HG03039 (cell line): ENCODE results near the gene BMP8A.
"Not testable (repeated sequence)": the region's sequence is repeated elsewhere in the genome, so short reads cannot be mapped to it uniquely, and the experiment has no call there.

ENCODE experiments used
- ATAC-seq: cut with Tn5 transposase; IDR thresholded peaks from one replicate; pipeline ENCODE4 v1.9.1; 2021; ENCODE audit warnings: mild to moderate bottlenecking, moderate library complexity; ENCODE audit not compliant: unreplicated experiment

Gene BMP8A

DNA sequence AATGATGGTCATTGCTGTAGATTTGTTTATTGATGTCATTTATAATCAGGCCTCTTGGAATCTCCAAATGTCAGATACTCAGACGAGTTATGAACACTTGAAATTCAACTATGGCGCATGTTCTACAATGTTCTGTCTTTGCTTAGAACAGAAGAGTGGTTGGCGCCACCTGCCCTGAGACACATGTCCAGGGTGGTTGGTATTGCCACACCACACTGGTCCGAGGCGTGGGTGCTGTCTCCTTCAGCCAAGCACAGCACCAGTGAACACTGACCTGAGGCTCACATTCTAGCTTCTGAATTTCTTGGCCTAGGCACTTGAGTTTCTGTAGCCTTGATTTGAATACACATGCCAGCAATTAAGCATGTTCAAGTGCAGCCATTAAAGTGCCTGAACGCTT, 10.1 kb upstream of the BMP8A start:
- ATAC-seq: no peak

GRCh38 chr1:39483276-39483675, 8.2 kb upstream of the BMP8A start:
- ATAC-seq: no peak

DNA sequence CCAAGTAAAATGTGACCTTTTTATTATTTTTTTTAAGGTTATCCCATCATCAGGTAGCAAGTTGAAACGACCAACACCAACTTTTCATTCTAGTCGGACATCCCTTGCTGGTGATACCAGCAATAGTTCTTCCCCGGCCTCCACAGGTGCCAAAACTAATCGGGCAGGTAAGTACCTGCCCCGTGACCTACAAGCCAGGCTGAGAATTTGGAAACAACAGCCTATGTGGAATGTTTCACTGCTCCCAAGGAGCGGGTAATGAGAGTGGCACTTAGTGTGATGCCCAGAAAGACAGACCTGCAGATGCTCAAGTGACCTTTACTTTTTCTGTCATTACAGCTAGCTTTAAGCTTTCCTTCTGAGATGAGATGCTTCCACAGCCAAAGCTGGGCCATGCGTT, 6.9 kb upstream of the BMP8A start:
- ATAC-seq: no peak

DNA sequence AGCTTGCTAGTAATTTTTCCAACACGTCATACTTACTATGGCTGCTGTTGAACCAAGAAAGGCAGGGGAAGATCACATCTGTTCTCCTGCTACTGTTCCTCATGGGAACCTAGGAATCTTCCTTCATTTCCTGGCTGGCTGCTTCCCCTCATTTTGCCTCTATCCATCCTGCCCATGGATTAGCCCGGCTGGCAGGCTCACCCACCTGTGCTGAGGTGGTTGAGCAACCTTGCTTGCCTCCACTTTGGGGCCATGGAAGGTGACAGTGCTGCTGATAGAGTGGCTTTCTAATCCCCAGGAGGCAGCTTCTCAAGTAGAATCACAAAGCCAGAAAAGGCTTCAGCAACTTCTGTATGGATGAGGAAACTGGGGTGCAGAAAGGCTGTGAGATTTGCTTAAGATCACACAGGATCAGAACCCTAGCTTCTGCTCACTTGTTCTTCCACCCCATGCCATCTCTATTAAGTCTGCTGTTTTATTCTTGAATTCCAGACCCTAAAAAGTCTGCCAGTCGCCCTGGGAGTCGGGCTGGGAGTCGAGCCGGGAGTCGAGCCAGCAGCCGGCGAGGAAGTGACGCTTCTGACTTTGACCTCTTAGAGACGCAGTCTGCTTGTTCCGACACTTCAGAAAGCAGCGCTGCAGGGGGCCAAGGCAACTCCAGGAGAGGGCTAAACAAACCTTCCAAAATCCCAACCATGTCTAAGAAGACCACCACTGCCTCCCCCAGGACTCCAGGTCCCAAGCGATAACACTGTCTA, 6.2 kb upstream of the BMP8A start:
- no peak for ATAC-seq

DNA sequence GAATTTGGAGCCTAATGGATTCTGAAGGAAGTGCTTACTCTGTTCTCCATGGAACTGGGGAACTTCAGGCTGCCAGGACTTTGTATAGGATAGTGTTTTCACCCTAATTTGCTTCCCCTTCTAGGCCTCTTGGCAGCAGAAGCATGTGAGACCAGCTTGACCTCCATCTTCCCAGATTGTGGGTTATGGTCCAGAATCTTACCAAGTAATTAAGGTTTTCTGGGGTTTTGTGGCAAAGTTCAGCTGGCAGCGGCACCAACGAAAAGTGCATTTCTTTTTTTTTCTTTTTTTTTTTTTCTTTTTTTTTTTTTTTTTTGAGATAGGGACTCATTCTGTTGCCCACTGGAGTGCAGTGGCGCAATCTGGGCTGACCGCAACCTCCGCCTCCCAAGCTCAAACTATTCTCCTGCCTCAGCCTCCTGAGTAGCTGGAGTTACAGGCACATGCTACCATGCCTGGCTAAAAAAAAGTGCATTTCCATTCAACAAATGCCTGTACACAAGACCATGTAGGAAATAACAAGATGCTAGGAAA, 3.4 kb upstream of the BMP8A start:
- no peak for ATAC-seq

DNA sequence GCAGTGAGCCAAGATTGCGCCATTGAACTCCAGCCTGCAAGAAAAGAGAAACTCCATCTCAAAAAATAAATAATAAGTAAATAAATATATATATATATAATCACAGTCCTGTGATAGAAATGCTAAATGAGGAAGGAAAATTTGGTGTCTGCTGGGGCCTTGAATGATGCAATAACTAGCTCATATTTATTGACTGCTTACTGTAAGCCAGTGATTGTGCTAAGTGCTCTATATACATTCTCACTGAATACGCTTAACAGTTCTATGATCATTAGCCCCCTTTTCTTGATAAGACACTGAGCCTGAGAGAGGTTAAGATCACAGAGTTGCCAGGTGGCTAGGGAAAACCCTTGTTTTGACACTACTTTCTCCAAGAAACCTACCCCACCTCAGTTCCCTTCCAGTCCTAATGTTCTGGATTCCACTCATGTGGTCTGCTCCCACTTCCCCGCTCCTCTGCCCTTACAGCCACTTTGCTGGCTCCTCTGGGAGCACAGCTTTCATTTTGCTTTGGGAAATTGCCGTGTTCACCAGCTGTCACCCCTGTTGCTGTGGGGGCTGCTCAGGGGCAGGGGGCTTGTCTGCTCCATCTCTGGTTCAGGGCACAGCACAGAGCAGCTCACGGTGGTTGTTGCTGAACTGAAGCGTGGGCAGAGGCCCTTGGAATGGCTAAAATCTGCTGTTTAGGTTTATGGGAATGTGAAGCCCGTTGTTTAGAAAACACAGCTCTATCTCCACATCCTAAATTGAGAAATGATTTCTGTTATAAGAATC, 2.5 kb upstream of the BMP8A start:
- no peak for ATAC-seq

DNA sequence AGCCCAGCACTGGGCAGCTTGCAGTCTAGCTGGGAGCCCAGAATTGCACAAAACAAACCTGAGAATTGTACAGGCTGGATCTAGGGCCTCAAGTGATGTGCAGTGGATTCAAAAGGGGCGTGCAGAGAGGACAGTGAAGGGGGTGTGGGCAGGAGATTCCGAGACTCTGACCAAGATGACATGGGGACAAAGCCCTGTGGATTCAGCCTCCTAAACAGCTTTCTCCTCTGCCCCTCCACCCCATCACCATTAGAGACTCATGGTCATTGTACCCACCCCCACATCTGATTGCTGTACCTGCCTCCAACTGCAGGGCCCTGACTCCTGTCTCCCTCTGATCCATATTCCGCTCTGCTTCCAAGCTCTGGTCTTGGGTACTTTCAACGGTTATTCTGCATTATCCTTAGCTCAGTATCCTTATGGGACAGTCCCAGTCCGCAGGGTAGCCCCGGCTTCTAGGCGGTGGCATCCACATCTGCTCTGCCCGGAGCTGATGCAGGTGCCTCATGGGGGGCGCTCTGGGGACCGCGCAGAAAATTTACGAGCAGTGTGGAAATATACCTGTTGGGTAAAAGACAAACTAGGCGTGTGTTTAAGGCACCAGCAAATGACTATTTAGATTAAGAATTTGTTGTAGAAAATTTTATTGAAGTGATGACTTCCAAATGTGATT, 1.7 kb upstream of the BMP8A start:
- ATAC-seq: no peak

GRCh38 chr1:39490596-39491145, 765 bp upstream of the BMP8A start:
- ATAC-seq: peak; percentile 17

- not testable (repeated sequence) for ATAC-seq
These were observed 944 bp downstream of the BMP8A start for GRCh38 chr1:39492118-39493042.

GRCh38 chr1:39493043-39493810, 1.8 kb downstream of the BMP8A start:
- not testable (repeated sequence) for ATAC-seq

DNA sequence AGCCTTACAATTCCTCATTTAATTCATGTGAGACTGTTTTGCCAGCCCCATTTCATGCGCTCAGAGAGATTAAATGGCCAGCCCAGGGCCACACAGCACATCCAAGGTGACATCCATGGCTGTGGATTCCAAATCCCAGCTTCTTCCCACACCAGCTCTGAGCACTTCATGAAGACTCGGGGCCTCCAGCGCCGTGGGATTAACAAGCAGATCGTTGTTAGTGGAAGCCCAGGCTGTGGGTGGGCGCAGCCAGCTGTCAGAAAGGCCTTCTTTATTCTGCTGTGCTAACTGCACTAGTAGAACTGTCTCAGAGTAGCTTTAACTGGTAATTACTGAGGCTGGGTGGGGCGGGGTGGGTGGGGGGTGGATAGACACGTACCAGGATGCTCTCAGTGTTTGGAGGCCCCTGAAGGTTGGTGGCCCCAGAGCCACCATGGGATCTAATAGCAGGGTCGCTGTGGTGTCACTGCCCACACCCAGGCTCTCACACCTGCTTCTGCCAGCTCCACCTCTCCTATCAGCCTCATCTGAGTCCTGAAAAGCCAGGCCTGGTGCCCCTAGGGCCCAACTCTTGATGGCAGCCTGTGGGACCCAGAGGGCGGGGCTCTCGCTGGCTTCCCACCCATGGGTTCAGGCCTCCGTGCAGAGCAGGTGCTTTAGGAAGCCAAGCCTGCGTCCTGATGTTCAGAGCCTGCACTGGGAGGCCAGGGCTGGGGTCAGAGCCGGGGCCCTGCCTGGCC, 3.4 kb downstream of the BMP8A start:
- no peak for ATAC-seq

DNA sequence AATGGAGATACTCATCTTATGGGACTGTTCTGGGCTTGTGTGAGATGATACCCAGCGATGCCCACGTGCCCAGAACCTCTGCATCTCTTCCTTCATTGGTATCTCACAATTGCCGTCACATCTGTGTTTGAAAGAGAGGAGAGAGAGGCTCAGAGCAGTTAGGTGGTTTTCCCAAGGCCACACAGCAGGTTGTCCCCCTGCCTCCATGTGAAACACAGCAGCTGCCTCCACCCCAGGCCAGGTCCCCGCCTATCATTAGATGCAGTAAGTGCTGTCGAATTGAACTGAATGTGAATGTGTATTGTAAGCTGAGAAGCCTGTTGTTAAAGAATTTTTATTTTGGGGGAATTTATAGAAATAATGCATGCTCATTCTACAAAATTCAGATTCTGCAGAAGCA, 5.1 kb downstream of the BMP8A start:
- ATAC-seq: not testable (repeated sequence)

GRCh38 chr1:39497585-39497984, 6.1 kb downstream of the BMP8A start:
- no peak for ATAC-seq

DNA sequence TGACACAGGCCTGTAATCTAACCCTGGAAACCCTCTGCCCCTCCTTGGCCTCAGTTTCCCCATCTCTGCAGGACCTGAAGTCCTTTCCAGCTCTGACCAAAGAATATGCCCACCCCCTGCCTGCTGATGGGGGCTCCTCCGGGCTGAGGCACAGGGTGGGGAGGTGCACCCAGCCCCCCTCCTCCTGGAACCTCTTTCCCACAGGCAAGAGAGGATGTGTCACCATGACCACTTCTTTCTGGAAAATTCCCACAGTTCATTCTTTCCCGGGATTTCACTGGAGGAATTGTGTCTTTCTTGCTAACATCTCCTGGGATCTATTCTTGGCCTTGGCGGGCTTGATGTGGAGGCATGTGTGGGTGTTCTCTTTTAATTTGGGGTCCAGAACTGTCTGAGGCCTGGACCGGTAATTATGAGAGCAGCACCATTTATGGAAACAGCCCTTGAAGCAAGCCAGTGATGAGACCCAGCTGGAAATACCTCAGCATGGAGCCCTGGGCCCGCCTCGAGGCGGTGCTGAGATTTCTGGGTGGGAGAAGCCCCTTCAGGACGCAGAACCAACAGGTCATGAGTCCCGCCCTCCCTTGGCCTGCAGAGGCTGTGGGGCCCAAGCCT, 6.8 kb downstream of the BMP8A start:
- ATAC-seq: not testable (repeated sequence)

DNA sequence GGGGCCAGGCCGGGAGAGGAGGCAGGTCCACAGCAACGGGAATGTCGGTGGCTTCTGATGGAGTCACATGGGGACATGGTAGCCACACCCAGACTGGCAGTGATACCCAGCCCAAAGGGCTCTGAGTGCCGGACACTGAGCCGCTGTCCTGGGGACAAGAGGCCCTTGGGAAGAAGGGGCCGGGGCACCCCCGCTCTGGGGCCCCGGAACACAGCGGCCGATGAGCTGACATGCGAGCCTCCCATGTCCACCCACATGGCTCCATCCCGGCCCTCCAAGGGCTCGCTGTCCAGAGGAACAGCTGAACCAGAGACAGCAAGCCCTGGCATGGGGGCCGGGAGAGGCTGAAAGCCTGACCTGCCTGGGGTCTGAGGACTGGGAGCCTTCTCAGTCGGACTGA, 7.4 kb downstream of the BMP8A start:
- not testable (repeated sequence) for ATAC-seq

DNA sequence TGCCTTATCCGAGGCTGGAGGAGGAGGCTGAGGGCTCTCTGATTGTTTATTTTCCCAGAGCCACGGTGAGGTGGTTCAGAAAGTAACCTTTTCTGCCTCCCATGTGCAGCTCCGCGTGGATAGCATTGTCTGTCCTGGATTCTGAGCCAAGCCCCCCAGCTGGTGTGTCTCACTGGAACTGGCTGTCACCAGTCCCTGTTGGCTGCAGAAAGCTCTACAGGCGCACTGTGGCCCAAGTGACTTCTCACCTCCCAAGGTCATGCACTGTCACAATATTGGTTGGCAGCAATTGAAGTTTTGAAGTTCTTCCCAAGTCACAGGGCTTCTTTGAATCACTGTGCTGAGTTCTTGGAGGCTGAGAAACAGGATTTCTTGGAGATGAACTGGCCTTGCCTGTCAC, 8.2 kb downstream of the BMP8A start:
- ATAC-seq: no peak

DNA sequence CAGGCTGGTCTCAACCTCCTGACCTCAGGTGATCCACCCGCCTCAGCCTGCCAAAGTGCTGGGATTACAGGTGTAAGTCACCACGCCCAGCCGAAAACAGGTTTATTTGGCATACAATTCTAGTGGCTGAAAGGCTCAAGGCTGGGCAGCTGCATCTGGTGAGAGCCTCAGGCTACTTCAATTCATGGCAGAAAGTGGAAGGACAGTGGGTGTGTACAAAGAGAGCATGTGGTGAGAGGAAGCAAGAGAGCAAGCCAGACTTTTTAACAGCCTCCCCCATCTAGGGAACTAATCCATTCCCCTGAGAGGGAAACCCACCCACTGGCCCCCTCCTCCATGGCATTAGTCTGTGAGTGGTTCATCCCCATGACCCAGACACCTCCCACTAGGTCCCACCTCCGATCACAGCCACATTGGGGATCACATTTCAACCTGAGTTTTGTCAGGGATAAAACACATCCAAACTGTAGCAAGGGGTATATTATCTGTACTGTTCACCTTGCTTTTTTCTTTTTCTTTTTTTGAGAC, 9.5 kb downstream of the BMP8A start:
- no peak for ATAC-seq

GRCh38 chr1:39501666-39502065, 10.2 kb downstream of the BMP8A start:
- no peak for ATAC-seq
